ENCODE data around the gene SORCS3.

SORCS3 gene

GRCh38 chr10:104920476-104920875 lies 279.4 kb downstream of the SORCS3 start:
- no peak for DNase-seq (ENCODE audit: low read depth in 2 of 2)

- DNase-seq (ENCODE audit: low read depth in 2 of 2), result no peak
These were observed 280.7 kb downstream of the SORCS3 start for GRCh38 chr10:104921763-104922162.

GRCh38 chr10:104922810-104923209 lies 281.7 kb downstream of the SORCS3 start:
- DNase-seq (ENCODE audit: low read depth in 2 of 2), result no peak

DNA sequence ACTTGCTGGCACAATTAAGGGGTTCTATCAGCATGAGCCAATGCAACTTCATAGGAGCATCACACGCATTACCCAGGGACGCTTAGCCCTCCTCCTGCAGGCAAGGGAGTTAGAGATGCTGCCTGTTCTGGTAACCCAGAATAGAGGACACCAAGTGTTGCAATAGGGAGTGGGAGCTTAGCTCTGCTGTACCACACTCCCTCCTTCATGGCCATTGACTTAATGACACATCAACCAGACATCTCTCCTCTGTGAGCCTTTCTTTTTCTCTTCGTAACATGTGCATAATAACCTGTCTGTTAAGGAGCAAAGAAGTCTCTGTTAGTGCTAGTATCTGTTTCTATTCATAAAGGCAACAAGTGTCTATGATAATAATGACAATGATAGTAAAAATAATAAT lies 282.4 kb downstream of the SORCS3 start:
- no peak for DNase-seq (ENCODE audit: low read depth in 2 of 2)

DNA sequence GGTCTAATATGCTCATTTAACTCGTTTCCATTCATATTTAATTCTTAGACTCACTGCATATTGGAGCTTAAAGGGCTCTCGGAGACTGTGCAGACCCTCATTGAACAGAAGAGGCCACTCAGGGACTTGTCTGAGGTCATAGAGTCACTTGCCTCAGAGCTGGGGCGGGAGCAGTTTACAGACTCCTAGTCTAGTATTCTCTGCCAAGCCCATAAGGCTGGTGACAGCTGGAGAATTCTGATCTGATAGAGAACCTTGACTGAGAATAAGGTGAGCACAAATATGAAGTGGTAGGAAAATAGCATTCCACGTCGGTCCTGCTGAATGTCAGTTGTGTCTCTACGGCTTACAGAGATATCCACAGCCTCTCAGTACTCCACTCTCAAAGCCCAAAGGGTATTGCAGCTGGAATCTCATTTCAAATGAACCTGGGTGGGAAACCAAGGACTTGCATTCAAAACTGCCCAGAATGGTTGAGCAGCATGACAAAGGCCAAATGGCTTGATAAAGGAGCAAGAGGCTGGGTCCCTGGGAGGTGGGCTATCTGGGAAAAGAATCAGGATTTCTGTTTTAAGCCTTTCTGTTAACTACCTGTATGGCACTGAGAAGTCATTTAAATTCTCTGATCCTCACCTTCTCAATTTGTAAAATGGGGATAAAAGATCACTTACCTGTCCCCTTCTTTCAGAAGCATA lies 283.2 kb downstream of the SORCS3 start:
- no peak for DNase-seq (ENCODE audit: low read depth in 2 of 2)

DNA sequence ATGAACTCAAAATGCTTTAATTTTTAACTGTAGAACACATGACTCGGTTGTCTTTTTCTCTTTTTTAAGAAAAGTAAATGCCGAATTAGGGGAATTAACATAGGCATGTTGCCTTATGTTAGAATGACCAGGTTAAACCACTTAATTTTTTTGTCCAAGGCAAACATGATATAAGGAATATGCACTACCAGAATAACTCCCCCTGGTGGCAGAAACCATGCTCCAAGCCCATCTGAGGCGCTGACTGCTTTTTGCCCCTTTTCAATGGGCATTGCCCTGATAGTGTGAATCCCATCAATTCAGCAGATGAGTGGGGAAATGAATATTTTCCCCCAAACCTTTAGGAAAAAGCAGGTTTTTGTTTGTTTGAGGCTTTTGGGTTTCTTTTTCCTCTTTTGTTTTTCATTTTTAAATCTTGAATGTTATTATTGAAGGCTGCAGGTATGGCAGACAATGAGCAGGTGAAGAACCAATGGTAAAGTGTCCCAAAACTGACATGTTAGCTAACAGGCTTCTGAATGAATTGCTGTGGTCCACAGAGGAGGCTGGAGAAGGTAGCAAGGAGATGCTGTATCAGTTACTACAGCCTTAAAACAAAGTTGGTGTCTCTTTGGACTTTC lies 284.3 kb downstream of the SORCS3 start:
- peak in 1 of 2 donors; percentile 15 for DNase-seq (ENCODE audit: low read depth in 2 of 2)

DNA sequence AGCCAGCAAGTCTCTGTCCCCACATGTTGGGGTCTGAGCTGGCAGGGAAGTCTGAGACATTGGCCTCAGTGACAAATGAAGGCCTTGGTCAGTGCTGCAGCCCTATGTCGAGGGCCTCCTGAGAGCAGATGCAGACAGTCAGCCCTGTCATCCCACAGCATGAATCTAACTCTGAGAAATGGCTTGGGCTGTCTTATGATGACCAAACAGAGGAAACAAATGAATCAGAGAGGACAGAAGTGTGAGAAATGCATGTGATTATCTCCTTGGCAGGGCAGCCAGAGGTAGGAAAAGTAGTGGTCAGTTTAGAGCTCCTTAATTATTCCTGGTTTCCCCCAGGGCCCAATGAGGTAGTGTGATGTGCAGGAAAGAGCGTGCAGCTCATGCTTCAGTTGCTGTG lies 287.6 kb downstream of the SORCS3 start:
- DNase-seq (ENCODE audit: low read depth in 2 of 2), result no peak

DNA sequence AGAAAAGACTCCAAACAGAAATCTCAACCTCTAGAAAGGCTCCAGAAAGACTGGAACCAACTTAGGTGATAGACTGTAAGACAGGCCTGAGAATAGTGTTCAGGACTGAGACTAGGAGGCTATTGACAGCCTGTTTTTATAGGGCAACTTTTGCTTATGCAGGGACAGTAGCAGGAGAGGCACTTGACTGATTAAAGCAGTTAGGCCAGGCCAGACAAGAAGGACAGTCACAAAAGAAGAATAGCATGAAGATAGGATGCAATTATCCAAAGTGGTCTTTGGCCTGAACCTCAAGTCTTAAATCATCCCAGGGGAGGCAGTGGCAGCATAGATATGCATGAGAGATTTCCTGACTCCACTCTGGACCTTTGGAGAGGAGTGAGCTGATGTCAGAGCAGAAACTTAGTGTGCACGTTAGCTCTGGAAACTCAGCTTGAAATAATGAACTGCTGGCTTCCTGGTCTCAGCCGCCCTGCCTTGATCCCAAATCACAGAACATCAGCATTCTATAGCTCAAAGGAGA lies 290.6 kb downstream of the SORCS3 start:
- DNase-seq (ENCODE audit: low read depth in 2 of 2), result no peak

GRCh38 chr10:104935656-104936055 lies 294.6 kb downstream of the SORCS3 start:
- no peak for DNase-seq (ENCODE audit: low read depth in 2 of 2)

DNA sequence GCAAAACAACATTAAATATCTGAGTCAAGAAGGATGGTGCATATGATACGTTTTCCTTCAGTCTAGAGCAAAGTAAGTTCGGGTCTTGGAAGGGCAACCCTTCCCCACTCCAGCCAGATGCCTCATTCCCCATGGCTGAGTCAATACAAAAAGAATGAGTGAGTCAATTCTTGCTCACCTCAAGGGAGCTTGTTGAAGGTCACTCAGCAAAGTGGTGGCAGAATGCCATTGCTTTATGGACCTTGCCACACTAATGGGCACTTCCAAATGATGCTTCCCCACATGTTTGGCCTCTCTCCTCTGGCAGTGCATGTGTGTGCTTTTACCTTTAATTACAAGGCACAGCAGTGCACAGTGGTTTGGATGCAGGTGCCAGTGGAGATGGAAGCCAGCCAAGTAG lies 296.5 kb downstream of the SORCS3 start:
- DNase-seq (ENCODE audit: low read depth in 2 of 2), result no peak

DNA sequence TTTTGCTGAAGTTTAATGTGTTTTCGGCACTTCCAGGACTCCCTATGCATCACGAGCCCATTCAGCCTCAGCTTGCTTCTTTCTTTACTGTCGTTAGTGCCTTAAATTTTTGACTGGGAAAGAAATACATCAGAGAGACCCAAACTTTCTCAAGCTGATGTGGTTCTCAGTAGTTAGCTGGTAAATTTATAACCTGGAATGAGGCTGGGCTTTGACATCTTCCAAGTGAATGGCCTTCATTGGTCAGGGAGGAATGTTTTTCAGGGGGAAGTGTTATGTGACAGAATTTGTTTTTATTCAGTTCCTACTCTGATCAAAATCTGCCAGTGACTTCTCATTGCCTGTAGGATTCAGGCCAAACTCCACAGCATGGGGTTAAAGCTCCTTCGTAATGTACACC lies 296.9 kb downstream of the SORCS3 start:
- DNase-seq (ENCODE audit: low read depth in 2 of 2), result no peak

DNA sequence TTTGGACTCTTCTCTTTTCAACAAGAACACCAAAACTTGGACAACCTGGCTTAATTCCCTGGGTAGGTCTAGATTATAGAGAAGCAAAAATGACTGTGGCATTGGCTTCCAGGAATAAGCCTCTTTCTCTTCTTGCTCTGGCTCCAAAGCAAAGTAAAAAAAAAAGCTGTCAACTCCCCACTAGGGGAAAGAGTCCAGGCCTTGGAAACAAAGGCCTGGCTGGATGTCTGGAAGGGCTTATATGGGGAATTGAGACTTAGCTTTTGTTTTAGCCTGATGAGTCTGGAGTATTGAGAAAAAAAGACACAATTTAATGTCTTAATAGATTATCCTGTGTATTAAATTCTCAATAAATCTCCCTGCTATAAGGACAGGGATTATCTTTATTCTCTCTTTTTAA lies 300.6 kb downstream of the SORCS3 start:
- DNase-seq (ENCODE audit: low read depth in 2 of 2), result no peak

- no peak for DNase-seq (ENCODE audit: low read depth in 2 of 2)
These were observed 306.2 kb downstream of the SORCS3 start for GRCh38 chr10:104947314-104947713.

DNA sequence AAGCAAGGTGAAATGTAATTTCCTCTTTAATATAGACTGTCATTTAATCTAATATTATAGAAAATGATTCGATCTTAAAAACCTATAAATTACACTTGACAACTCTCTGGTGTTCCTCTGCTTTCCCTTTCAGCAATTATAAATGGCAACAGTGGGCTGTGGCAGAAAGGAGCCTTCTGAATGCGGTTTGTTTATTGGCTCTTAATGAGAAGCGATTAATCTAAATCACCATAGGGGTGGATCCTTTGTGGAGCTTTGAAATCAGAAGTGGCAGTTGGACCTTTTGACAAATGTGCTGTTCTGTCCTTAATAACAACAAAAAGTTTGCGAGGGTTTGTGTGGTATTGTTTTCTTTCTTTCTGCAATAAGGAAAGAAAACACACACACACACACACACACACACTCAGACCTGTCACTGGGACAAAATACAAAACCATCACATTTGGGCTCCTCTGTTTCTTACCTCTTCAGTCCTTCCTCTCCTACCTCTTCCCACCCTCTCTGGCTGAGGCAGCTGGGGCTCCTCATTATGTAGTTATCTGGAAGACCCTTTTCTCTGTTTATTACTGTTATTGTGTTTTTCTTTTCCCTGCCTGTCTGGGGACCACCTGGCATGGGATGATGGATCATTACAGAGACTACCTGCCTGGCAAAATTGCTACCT lies 316.2 kb downstream of the SORCS3 start:
- DNase-seq (ENCODE audit: low read depth in 2 of 2), result no peak

DNA sequence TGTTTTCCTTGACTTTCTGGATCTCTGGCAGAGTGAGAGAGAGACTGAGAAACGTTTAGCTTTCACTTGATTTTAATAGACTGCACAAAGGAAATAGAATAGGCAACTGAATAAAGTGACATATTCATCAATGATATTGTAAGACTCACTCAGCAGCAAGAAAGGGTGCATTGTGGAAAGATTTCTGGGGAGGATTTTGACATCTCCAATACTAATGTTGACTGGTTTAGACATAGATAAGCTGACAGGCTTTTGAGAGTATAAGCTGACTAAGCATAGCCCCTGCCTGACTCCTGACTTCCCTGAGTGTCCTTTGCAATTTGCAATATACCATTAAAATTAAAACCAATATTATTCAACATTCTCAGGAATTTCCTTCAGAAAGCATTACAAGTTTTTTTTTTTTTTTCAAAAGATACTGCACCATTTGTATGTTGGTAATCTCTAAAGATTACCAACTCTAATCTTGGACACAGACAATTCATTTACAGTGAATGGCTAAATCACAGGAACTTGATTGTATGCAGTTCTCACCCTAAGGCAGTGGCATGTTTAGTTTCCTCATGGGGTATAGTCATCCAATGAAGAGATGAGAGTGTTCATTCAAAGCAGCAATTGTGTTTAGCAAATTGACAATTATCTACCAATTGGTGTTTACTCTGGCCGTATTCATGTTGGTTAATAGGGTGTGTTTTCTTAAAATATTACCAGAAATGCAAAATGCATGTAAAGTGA lies 325.6 kb downstream of the SORCS3 start:
- DNase-seq (ENCODE audit: low read depth in 2 of 2), result no peak

- DNase-seq (ENCODE audit: low read depth in 2 of 2), result no peak
These were observed 339.3 kb downstream of the SORCS3 start for GRCh38 chr10:104980368-104980767.

- DNase-seq (ENCODE audit: low read depth in 2 of 2), result no peak
These were observed 340.9 kb downstream of the SORCS3 start for GRCh38 chr10:104981995-104982394.

- no peak for DNase-seq (ENCODE audit: low read depth in 2 of 2)
These were observed 347.6 kb downstream of the SORCS3 start for GRCh38 chr10:104988686-104989085.

GRCh38 chr10:104989880-104990279 lies 348.8 kb downstream of the SORCS3 start:
- DNase-seq (ENCODE audit: low read depth in 2 of 2), result no peak

DNA sequence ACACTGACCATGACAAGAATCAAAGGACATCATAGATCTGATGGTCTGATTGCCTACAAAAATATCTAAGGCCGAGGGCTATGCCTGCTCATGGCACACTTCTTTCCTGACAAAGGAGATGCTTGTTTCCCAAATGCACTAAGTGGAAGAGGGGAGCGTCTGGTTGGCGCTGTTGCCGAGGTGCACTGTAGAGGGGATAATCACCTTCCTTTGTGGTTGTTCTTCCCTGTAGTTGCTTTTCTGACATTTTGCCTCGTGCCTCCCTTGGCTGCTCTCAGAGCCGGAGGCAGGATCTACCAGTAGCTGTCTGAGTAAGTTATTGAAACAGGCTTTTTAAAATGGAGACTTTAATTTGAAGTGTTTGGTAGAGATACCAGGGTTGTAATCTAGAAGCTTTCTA lies 352.0 kb downstream of the SORCS3 start:
- DNase-seq (ENCODE audit: low read depth in 2 of 2), result no peak

DNA sequence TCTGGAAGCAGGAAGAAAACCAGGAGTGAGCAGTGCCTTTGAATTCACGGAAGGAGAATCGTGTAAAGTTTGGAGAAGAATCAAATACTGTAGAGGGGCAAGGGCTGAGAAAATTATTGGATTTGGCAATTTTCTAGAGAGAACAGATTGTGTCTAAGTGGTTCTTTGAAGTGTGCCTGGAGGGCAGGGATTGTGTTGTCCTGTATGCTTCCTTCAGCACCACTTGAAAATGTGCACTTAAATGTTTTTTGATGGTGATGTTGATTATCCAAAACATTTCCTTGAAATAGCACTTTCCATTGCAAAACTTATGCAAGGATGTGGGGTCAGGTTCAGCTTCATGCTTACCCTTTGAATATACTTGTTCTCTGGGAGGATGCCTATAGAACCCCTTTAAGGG lies 360.2 kb downstream of the SORCS3 start:
- DNase-seq (ENCODE audit: low read depth in 2 of 2), result no peak

DNA sequence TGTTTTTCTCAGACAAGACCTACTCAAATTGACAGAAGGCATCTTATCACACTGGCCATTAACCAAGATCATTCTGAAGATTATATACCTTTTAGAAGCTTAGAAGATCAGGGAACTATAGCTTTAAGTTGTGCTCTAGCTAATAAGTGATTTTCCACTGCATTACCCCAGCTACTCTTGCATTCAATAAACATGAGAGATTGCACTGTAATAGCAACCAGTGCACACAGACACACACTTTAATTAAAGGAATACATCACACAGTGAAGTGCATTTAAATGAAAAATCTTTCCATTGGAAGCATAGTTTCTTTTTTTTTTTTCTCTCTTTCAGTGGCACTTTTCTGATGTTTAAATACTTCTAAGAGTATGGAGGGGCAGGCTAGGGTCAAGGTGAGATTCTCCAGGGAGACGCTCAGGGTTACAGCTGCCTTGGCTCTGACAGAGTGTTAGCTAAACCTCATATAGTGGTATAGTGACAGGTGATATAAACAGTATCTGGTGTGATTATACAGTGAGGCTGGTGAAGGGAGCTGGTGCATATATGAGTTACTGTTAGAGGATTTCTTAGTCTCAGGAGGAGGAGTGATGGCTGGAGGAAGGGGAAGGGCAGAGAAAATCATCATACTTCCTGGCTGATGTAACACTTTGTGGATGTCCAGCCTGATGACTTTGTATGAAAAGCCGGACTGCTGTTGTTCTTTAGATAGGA lies 369.5 kb downstream of the SORCS3 start:
- no peak for DNase-seq (ENCODE audit: low read depth in 2 of 2)
